Choroid plexus epithelial cell (primary cell): ENCODE data around the gene CHRNA9.
"Not testable (repeated sequence)": the region's sequence is repeated elsewhere in the genome, so short reads cannot be mapped to it uniquely, and the experiment has no call there.

ENCODE experiments used
- DNase-seq: peaks from one replicate; pipeline ENCODE4 v3.0.0-alpha.2; 2010; ENCODE audit warnings: low read depth
- H3K4me3 ChIP-seq: 2 replicates; pipeline ENCODE4 v1.5.1; 2011; ENCODE audit warnings: low read depth, mild to moderate bottlenecking, control low read depth, low read length, moderate library complexity
- CTCF ChIP-seq: conservative IDR thresholded peaks from 2 replicates; pipeline ENCODE4 v1.5.1; 2011; ENCODE audit warnings: low read depth, mild to moderate bottlenecking, control low read depth, inconsistent platforms, low read length, moderate library complexity

The CHRNA9 gene

GRCh38 chr4:40334591-40335524, at the start of gene CHRNA9:
TSS of gene CHRNA9 (plus strand) at chr4:40335333. CDS start at chr4:40335468, 135 bp downstream.
- DNase-seq = no peak
- no peak for TF ChIP-seq CTCF

GRCh38 chr4:40285692-40286091, 49.4 kb upstream of the CHRNA9 start:
- no peak overlapping the region for H3K4me3 ChIP-seq
- no peak for DNase-seq
- TF ChIP-seq CTCF = no peak

More at GRCh38 chr4:40334591-40335524, at the start of gene CHRNA9:
- no peak within 1 kb of the TSS for H3K4me3 ChIP-seq

GRCh38 chr4:40288566-40288965, 46.6 kb upstream of the CHRNA9 start:
- no peak for DNase-seq
- TF ChIP-seq CTCF = no peak
- H3K4me3 ChIP-seq = no peak overlapping the region

- no peak overlapping the region for H3K4me3 ChIP-seq
- no peak for TF ChIP-seq CTCF
- DNase-seq = peak; percentile 19
Observed at GRCh38 chr4:40289366-40290188, 45.6 kb upstream of the CHRNA9 start.

GRCh38 chr4:40290611-40291186, 44.4 kb upstream of the CHRNA9 start:
- DNase-seq = peak; percentile 18
- not testable (repeated sequence) for H3K4me3 ChIP-seq

GRCh38 chr4:40292313-40292759, 42.8 kb upstream of the CHRNA9 start:
- DNase-seq = peak; percentile 53
- no peak for TF ChIP-seq CTCF
- H3K4me3 ChIP-seq = no peak overlapping the region

- no peak overlapping the region for H3K4me3 ChIP-seq
Observed at GRCh38 chr4:40294339-40294738, 40.8 kb upstream of the CHRNA9 start.

GRCh38 chr4:40295030-40295429, 40.1 kb upstream of the CHRNA9 start:
- H3K4me3 ChIP-seq = not testable (repeated sequence)

More at GRCh38 chr4:40294339-40294738, 40.8 kb upstream of the CHRNA9 start:
- TF ChIP-seq CTCF = no peak
- no peak for DNase-seq

More at GRCh38 chr4:40295030-40295429, 40.1 kb upstream of the CHRNA9 start:
- not testable (repeated sequence) for DNase-seq
